Erythroblast (primary cell): ENCODE measurements around the gene SSR1.
A peak's percentile ranks its signal among the peaks of the same experiment; 100 is the strongest.

ENCODE experiments used
- DNase-seq, 2 experiments: peaks; one replicate each; lab custom pipeline; 2025; lab: John Stamatoyannopoulos, UW
- GATA1 ChIP-seq: IDR thresholded peaks from 2 replicates; pipeline ENCODE4 v1.6.1; 2011; ENCODE audit warnings: low read depth, mild to moderate bottlenecking, control low read depth, low read length, moderate library complexity
- POLR2A ChIP-seq: IDR thresholded peaks from 2 replicates; pipeline ENCODE4 v1.6.1; 2011; ENCODE audit warnings: mild to moderate bottlenecking, low read length

Gene SSR1

DNA sequence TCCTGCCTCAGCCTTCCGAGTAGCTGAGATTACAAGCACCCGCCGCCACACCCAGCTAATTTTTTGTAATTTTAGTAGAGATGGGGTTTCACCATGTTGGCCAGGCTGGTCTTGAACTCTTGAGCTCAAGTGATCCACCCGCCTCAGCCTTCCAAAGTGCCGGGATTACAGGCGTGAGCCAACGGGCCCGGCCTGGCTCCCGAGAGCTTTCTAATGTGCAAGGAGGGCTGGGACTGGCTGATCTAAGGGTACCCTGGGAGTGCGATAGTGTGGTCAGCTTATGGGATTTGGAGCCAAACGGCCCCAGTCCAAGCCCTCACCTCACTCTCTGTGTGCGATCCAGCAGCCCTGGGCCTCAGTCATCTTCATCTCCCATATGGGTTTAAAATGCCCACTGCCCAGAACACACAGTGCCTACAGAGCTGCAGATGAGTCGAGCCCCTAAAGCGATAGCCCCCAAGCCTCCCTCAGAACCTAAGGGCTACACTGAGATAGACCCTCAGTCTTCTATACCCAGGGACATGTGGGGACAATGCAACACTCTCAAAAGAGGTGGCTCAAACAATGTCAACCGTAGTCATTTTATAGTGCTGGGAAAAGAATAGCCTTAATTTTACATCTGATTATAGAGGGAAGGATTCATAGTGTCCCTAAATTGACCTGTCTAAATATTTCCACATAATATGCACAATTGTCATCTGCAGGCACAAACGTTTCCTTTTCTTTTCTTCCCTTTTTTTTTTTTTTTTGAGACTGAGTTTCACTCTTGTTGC, 50.1 kb downstream of the SSR1 start:
- no peak for DNase-seq
- no peak for TF ChIP-seq GATA1
- no peak for TF ChIP-seq POLR2A

DNA sequence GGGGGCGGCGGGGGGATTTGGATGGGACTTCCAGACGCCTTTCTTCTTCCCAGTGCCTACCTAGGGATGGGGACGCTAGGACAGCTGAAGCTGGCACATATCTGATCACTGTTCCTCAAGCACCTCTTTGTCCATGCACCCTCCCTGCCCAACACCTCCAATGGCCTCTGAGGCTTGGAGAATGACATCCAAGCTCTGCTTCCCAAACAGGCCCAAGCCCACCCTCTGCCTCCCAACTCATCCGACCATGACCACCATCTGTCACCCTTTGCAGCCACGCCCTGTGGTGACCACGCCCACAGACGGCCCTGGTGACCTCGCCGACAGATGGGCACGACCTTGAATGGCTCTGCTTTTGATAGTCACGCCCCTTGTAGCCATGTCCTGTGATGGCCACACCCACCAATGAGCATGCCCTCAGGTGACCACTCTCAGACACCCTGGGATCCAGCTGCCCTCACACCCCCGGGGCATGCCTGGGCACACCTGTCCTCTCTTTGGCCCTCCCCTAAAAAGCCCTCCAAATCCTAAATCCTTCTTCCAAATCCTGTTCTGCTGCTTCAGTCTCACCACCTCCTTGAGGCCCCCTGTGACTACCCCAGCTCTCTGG, 51.0 kb downstream of the SSR1 start:
- DNase-seq = peak; percentile 47 to 57
- TF ChIP-seq POLR2A = no peak

DNA sequence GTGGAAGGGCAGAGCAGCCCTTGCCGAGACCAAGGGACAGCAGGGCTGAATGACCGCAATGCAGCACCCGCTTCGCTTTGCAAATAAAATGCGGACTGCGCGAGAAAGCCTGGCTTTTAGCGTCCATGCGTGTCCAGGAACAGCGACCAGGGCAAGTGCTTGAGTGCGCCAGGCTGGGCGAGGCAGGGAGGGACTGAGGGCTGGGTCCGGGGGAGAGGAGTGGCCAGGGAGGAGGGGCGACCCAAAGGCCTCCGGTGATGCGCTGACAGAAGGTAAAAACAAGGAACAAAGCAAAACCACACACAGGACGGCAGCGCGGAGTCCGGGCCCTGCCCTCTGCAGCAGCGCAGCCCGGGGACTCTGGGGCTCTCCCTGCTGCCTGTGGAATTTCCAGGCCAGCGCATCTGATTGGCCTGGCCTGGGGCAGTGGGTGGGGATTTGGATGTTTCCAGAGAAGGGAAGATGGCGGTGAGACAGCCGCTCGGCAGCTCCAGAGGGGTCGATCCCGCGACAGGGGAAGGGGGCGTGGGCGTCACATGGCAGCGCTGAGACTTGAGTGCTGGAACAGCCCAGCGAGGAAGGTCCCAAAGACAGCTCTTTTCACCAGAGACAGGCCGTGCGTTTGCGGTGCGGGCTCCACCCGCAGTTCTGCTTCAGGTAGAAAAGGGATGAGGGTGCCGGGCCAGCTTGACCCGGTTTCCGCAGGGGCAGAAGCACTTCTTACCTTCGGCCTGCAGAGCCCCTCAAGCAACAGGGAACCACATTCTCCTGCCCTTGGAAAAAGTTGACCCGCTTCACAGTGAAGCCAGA, 51.8 kb downstream of the SSR1 start:
- DNase-seq = peak; percentile 75
- TF ChIP-seq GATA1 (no peak), POLR2A (peak; percentile 55)

GRCh38 chr6:7260291-7261031, 52.5 kb downstream of the SSR1 start:
- no peak for DNase-seq
- TF ChIP-seq GATA1 = no peak
- no peak for TF ChIP-seq POLR2A

- peak; percentile 18 to 61 for DNase-seq
Measured at GRCh38 chr6:7258231-7258763, 54.7 kb downstream of the SSR1 start.

GRCh38 chr6:7257521-7258230, 55.3 kb downstream of the SSR1 start:
- no peak for DNase-seq
- TF ChIP-seq POLR2A = no peak
- TF ChIP-seq GATA1 = no peak

More at GRCh38 chr6:7258231-7258763, 54.7 kb downstream of the SSR1 start:
- no peak for TF ChIP-seq POLR2A
- no peak for TF ChIP-seq GATA1

- no peak for DNase-seq
- TF ChIP-seq POLR2A (no peak), GATA1 (no peak)
Measured at GRCh38 chr6:7256785-7257184, 56.2 kb downstream of the SSR1 start.

GRCh38 chr6:7255918-7256317, 57.1 kb downstream of the SSR1 start:
- DNase-seq = no peak
- TF ChIP-seq POLR2A = no peak
- TF ChIP-seq GATA1 = no peak

DNA sequence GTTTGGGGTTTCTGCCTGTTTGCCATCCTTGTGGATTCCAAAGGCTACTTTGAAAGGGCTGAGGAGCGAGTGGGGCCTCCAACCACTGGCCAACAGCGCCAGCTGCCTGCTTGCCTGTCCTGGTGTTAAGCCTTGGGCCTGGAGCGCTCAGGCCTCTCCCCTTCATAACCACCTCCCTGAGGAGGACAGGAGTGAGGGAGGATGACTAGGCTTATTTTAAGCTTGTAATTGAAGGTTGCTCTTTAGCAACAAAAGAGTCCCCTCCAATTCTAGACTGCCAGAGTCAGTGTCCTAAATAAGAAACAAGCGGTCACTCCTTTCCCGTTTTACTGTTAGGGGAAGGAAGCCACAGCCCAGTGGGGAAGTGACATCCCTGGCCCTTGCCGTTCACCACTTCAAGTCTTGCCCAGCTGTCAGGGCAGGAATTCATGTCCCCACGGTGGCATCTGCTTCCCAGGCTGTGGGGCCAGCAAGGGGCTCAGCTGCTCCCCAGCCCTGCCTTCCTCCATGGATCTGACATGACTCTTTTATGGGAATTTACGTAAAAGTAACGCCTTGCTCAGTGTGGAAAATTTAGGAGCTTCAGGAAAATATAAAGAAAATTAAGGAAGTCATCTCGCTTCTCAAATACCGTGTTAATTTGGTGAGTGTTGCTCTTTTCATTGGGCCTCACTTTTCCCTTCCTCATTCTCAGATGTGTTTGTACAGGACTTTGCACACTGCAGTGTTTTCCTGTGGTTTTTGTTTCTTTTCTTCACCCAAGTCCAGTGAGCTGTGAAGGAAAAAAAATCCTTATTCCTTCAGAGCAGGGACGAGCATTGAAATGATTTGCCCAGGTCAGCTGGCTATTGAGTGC, 57.8 kb downstream of the SSR1 start:
- no peak for TF ChIP-seq POLR2A
- no peak for TF ChIP-seq GATA1
- DNase-seq = no peak

GRCh38 chr6:7252390-7252789, 60.6 kb downstream of the SSR1 start:
- TF ChIP-seq POLR2A = no peak
- TF ChIP-seq GATA1 = no peak

DNA sequence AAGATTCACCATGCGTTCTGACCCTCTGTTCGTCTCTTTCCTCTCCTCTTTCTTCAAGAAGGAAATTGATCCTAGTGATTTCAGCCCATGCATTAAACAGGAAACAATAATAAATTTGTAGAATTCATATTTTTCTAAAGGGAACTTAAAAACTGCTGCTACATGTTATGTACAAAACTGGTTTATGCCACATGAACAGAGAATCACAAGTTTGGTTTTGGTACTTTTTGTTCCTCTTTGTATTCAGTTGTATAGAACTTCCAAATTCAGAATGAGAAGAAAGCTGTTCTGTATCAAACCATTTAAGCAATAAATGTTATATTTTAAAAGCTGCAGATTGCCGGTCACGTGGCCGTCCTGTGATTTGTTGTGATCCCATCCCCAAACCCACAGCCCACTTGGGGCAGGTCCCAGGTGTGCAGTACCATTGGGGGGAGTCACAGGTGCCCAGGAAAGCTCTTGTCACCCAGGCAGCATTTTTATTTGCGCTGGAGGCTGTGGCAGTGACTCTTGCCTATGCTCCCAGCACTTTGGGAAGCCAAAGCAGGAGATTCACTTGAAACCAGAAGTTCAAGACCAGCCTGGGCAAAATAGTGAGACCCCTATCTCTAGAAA, 61.2 kb downstream of the SSR1 start:
- no peak for DNase-seq
- TF ChIP-seq POLR2A = no peak

More at GRCh38 chr6:7252390-7252789, 60.6 kb downstream of the SSR1 start:
- no peak for DNase-seq

GRCh38 chr6:7250812-7251211, 62.2 kb downstream of the SSR1 start:
- no peak for DNase-seq
- no peak for TF ChIP-seq GATA1
- no peak for TF ChIP-seq POLR2A
